GM21717 (cell line): Measurements from ENCODE around the gene IL6R.

Source experiments
- ATAC-seq: cut with Tn5 transposase; IDR thresholded peaks from one replicate; pipeline ENCODE4 v1.9.1; 2021; ENCODE audit warnings: mild to moderate bottlenecking, moderate library complexity; ENCODE audit not compliant: unreplicated experiment

IL6R gene

GRCh38 chr1:154446789-154447188 lies 41.6 kb downstream of the IL6R start:
- no peak for ATAC-seq

- ATAC-seq, result no peak
Observed at GRCh38 chr1:154448331-154448811, 43.2 kb downstream of the IL6R start.

- ATAC-seq, result no peak
Observed at GRCh38 chr1:154453161-154453560, 48.0 kb downstream of the IL6R start.

- no peak for ATAC-seq
Observed at GRCh38 chr1:154453574-154454352, 48.6 kb downstream of the IL6R start.

- no peak for ATAC-seq
Observed at GRCh38 chr1:154454386-154455120, 49.4 kb downstream of the IL6R start.

GRCh38 chr1:154456631-154457030 lies 51.5 kb downstream of the IL6R start:
- no peak for ATAC-seq

GRCh38 chr1:154459080-154459479 lies 53.9 kb downstream of the IL6R start:
- no peak for ATAC-seq

- ATAC-seq, result no peak
Observed at GRCh38 chr1:154460695-154461260, 55.6 kb downstream of the IL6R start.

- ATAC-seq, result no peak
Observed at GRCh38 chr1:154463512-154463990, 58.4 kb downstream of the IL6R start.

GRCh38 chr1:154465621-154466195 lies 60.6 kb downstream of the IL6R start:
- ATAC-seq, result no peak

GRCh38 chr1:154466206-154466605 lies 61.1 kb downstream of the IL6R start:
- no peak for ATAC-seq

- no peak for ATAC-seq
Observed at GRCh38 chr1:154466921-154467417, 61.8 kb downstream of the IL6R start.

GRCh38 chr1:154467434-154468102 lies 62.4 kb downstream of the IL6R start:
- ATAC-seq, result no peak

- no peak for ATAC-seq
Observed at GRCh38 chr1:154468535-154469250, 63.5 kb downstream of the IL6R start.

- no peak for ATAC-seq
Observed at GRCh38 chr1:154469844-154470560, 64.9 kb downstream of the IL6R start.

GRCh38 chr1:154471304-154471703 lies 66.2 kb downstream of the IL6R start:
- ATAC-seq, result no peak

- ATAC-seq, result no peak
Observed at GRCh38 chr1:154474802-154475201, 69.7 kb downstream of the IL6R start.

GRCh38 chr1:154476791-154477190 lies 71.6 kb downstream of the IL6R start:
- ATAC-seq, result no peak

GRCh38 chr1:154478013-154478412 lies 72.9 kb downstream of the IL6R start:
- no peak for ATAC-seq
